ENCODE measurements around the gene CNTNAP2.
A peak's percentile ranks its signal among the peaks of the same experiment; 100 is the strongest.

The CNTNAP2 gene

GRCh38 chr7:148026713-148027112, 1910.1 kb downstream of the CNTNAP2 start:
- H3K9ac ChIP-seq = no peak overlapping the region
- H3K4me1 ChIP-seq = peaks cover 0 to 7% (median 0%) of the 10 kb centered on the region in 10 experiments; a peak in 1 of 20 replicates
- no peaks in the 10 kb centered on the region for H3K27me3 ChIP-seq
- no peaks in the 10 kb centered on the region for H4K20me1 ChIP-seq
- no peak for TF ChIP-seq Cebpa-rat (IDR thresholded peaks at IDR 0.05)
- no peaks in the 10 kb centered on the region for H3K36me3 ChIP-seq
- no peak overlapping the region for H3K4me2 ChIP-seq
- no peaks in the 10 kb centered on the region for H3K9me3 ChIP-seq (replicated peaks in 1 of 11)
- H3K27ac ChIP-seq = no peak overlapping the region
- H3K4me3 ChIP-seq = no peak overlapping the region

GRCh38 chr7:148028165-148028564, 1911.6 kb downstream of the CNTNAP2 start:
- Histone ChIP-seq H3K4me2 (no peak overlapping the region), H3K9ac (no peak overlapping the region), H3K4me3 (no peak overlapping the region), H3K27ac (no peak overlapping the region), H3K36me3 (no peaks in the 10 kb centered on the region), H3K9me3 (replicated peaks in 1 of 11) (peaks cover 0 to 8% (median 0%) of the 10 kb centered on the region in 11 experiments; a peak in 2 of 22 replicates), H4K20me1 (no peaks in the 10 kb centered on the region), H3K27me3 (no peaks in the 10 kb centered on the region), H3K4me1 (peaks cover 0 to 7% (median 0%) of the 10 kb centered on the region in 10 experiments; a peak in 1 of 20 replicates)
- TF ChIP-seq Cebpa-rat (IDR thresholded peaks at IDR 0.05) = no peak

- TF ChIP-seq Cebpa-rat (IDR thresholded peaks at IDR 0.05) = no peak
- Histone ChIP-seq H3K27ac (no peak overlapping the region), H3K4me3 (no peak overlapping the region), H3K9me3 (replicated peaks in 1 of 11) (peaks cover 0 to 8% (median 0%) of the 10 kb centered on the region in 11 experiments; a peak in 2 of 22 replicates), H3K4me1 (peaks cover 0 to 7% (median 0%) of the 10 kb centered on the region in 10 experiments; a peak in 1 of 20 replicates), H4K20me1 (no peaks in the 10 kb centered on the region), H3K9ac (no peak overlapping the region), H3K27me3 (no peaks in the 10 kb centered on the region), H3K4me2 (no peak overlapping the region), H3K36me3 (no peaks in the 10 kb centered on the region)
Measured at GRCh38 chr7:148031019-148031418, 1914.4 kb downstream of the CNTNAP2 start.

GRCh38 chr7:148031811-148032210, 1915.2 kb downstream of the CNTNAP2 start:
- H3K27me3 ChIP-seq = no peaks in the 10 kb centered on the region
- H3K9ac ChIP-seq = no peak overlapping the region
- no peak overlapping the region for H3K27ac ChIP-seq
- TF ChIP-seq Cebpa-rat (IDR thresholded peaks at IDR 0.05) = no peak
- H4K20me1 ChIP-seq = no peaks in the 10 kb centered on the region
- H3K36me3 ChIP-seq = no peaks in the 10 kb centered on the region
- peaks cover 0 to 8% (median 0%) of the 10 kb centered on the region in 11 experiments; a peak in 2 of 22 replicates for H3K9me3 ChIP-seq (replicated peaks in 1 of 11)
- H3K4me3 ChIP-seq = no peak overlapping the region
- H3K4me2 ChIP-seq = no peak overlapping the region
- peaks cover 0 to 7% (median 0%) of the 10 kb centered on the region in 10 experiments; a peak in 2 of 20 replicates for H3K4me1 ChIP-seq

GRCh38 chr7:148035950-148036349, 1919.3 kb downstream of the CNTNAP2 start:
- Histone ChIP-seq H3K36me3 (no peaks in the 10 kb centered on the region), H4K20me1 (no peaks in the 10 kb centered on the region), H3K4me2 (no peak overlapping the region), H3K9ac (no peak overlapping the region), H3K27ac (no peak overlapping the region), H3K27me3 (no peaks in the 10 kb centered on the region), H3K9me3 (replicated peaks in 1 of 11) (peaks cover 0 to 8% (median 0%) of the 10 kb centered on the region in 11 experiments; a peak in 4 of 22 replicates), H3K4me1 (peaks cover 2 to 11% (median 6%) of the 10 kb centered on the region in 10 experiments; a peak in 16 of 20 replicates), H3K4me3 (no peak overlapping the region)
- no peak for TF ChIP-seq Cebpa-rat (IDR thresholded peaks at IDR 0.05)

- peak overlapping the region in 5 of 11 experiments; percentile 4 to 31 (median 12); a peak in 6 of 22 replicates for H3K4me2 ChIP-seq
- H3K27me3 ChIP-seq = no peaks in the 10 kb centered on the region
- H3K4me3 ChIP-seq = no peak overlapping the region
- H3K4me1 ChIP-seq = peaks cover 5 to 18% (median 15%) of the 10 kb centered on the region in 10 experiments; a peak in 17 of 20 replicates
- no peak overlapping the region for H3K9ac ChIP-seq
- peaks cover 0 to 7% (median 0%) of the 10 kb centered on the region in 11 experiments; a peak in 4 of 22 replicates for H3K9me3 ChIP-seq (replicated peaks in 1 of 11)
- peak in 4 of 11 experiments; percentile 9 to 71 (median 45); a peak in 5 of 22 replicates for TF ChIP-seq Cebpa-rat (IDR thresholded peaks at IDR 0.05)
- H4K20me1 ChIP-seq = no peaks in the 10 kb centered on the region
- H3K27ac ChIP-seq = no peak overlapping the region
- no peaks in the 10 kb centered on the region for H3K36me3 ChIP-seq
Measured at GRCh38 chr7:148037044-148037443, 1920.4 kb downstream of the CNTNAP2 start.

- TF ChIP-seq Cebpa-rat (IDR thresholded peaks at IDR 0.05) = no peak
Measured at GRCh38 chr7:148041156-148041555, 1924.6 kb downstream of the CNTNAP2 start.

GRCh38 chr7:148042935-148043631, 1926.5 kb downstream of the CNTNAP2 start:
- Histone ChIP-seq H3K4me2 (no peak overlapping the region), H3K4me1 (peaks cover 0 to 21% (median 14%) of the 10 kb centered on the region in 10 experiments; a peak in 16 of 20 replicates), H3K27me3 (no peaks in the 10 kb centered on the region), H3K27ac (no peak overlapping the region), H3K36me3 (no peaks in the 10 kb centered on the region), H3K4me3 (no peak overlapping the region), H3K9me3 (replicated peaks in 1 of 11) (peaks cover 6 to 20% (median 11%) of the 10 kb centered on the region in 11 experiments; a peak in 17 of 22 replicates), H4K20me1 (no peaks in the 10 kb centered on the region), H3K9ac (no peak overlapping the region)
- TF ChIP-seq Cebpa-rat (IDR thresholded peaks at IDR 0.05) = no peak

More at GRCh38 chr7:148041156-148041555, 1924.6 kb downstream of the CNTNAP2 start:
- Histone ChIP-seq H3K4me1 (peaks cover 5 to 21% (median 16%) of the 10 kb centered on the region in 10 experiments; a peak in 17 of 20 replicates), H3K36me3 (no peaks in the 10 kb centered on the region), H3K27me3 (no peaks in the 10 kb centered on the region), H4K20me1 (no peaks in the 10 kb centered on the region), H3K9ac (no peak overlapping the region), H3K9me3 (replicated peaks in 1 of 11) (peaks cover 6 to 20% (median 9%) of the 10 kb centered on the region in 11 experiments; a peak in 17 of 22 replicates), H3K4me3 (no peak overlapping the region), H3K4me2 (peak overlapping the region in 10 of 11 experiments; percentile 1 to 56 (median 38); a peak in 17 of 22 replicates), H3K27ac (no peak overlapping the region)

- Histone ChIP-seq H3K27me3 (no peaks in the 10 kb centered on the region), H3K27ac (no peak overlapping the region), H3K9ac (no peak overlapping the region), H3K36me3 (no peaks in the 10 kb centered on the region), H3K4me3 (no peak overlapping the region), H4K20me1 (no peaks in the 10 kb centered on the region), H3K4me2 (no peak overlapping the region), H3K4me1 (peaks cover 0 to 21% (median 14%) of the 10 kb centered on the region in 10 experiments; a peak in 16 of 20 replicates), H3K9me3 (replicated peaks in 1 of 11) (peaks cover 6 to 18% (median 11%) of the 10 kb centered on the region in 11 experiments; a peak in 17 of 22 replicates)
- no peak for TF ChIP-seq Cebpa-rat (IDR thresholded peaks at IDR 0.05)
Measured at GRCh38 chr7:148044173-148044572, 1927.6 kb downstream of the CNTNAP2 start.

Measured in BLaER1 treated with 17β-estradiol and CSF1 and Interleukin-3, amounts not matched to agents 10 nM and 100 nM (cell line).